NT2/D1 (cell line): ENCODE data around the gene HSPD1.

Source experiments
- SUZ12 ChIP-seq: IDR thresholded peaks from 2 replicates; pipeline ENCODE4 v1.6.1; 2011; ENCODE audit not compliant: insufficient read length, insufficient read depth; ENCODE audit errors: extremely low read depth
- YY1 ChIP-seq: IDR thresholded peaks from 2 replicates; pipeline ENCODE4 v1.6.1; 2011; ENCODE audit not compliant: insufficient read length, insufficient read depth
- ZNF274 ChIP-seq: IDR thresholded peaks from 2 replicates; pipeline ENCODE4 v1.6.1; 2011; ENCODE audit warnings: mild to moderate bottlenecking, low read depth, low read length

DNA sequence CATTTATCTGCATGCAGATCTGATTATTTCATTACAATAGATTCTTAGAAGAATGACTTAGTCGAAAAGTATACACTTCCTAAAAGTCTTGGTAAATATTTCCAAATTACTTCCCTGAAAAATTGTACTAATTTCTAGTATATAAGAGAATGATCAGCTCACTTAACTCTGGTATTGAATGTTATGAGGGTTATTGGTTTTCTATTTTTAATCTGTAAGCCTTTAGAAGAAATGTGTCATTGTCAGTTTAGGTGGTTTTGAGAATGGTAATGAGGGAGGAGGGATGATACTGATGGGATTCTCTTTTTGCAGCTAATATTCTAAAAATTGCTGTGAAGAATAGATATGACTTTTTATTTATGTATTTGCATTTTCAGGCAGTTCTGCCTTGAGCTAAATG is 40.1 kb upstream of the HSPD1 start:
- TF ChIP-seq YY1 (no peak), SUZ12 (no peak), ZNF274 (no peak)
